ENCODE measurements around the gene CLTA.

CLTA gene

GRCh38 chr9:36258208-36258995 is 67.7 kb downstream of the CLTA start, which contains the start of gene GNE:
Gene GNE, minus strand, starts transcription at chr9:36258448. Its CDS starts 9,093 bp downstream, at chr9:36249355.
- Histone ChIP-seq H3K27ac (ENCODE audit: low read depth, low read length, poor library complexity, severe bottlenecking) (no peak within 1 kb of the TSS), H3K9me2 (ENCODE audit: low read depth, low read length) (no peaks in the 10 kb centered on the region), H3K79me2 (ENCODE audit: insufficient read depth, low read length) (no peaks in the 10 kb centered on the region), H3K27me3 (ENCODE audit: insufficient read depth, low read length) (no peaks in the 10 kb centered on the region), H3K36me3 (ENCODE audit: insufficient read depth, low read length) (no peaks in the 10 kb centered on the region), H2AFZ (ENCODE audit: low read length) (peak within 1 kb of the TSS; percentile 50; the same call in 1 of the 2 replicates), H4K20me1 (ENCODE audit: insufficient read depth, low read length) (no peaks in the 10 kb centered on the region), H3K4me3 (ENCODE audit: low read depth, low read length, poor library complexity, severe bottlenecking) (peak within 1 kb of the TSS; percentile 93), H3K9ac (ENCODE audit: low read length) (peak within 1 kb of the TSS; percentile 79), H3K4me2 (ENCODE audit: low read length) (peak within 1 kb of the TSS; percentile 82), H3K4me1 (ENCODE audit: insufficient read depth, low read length, severe bottlenecking) (peaks cover 11% of the 10 kb centered on the region), H3K9me3 (ENCODE audit: low read length) (no peaks in the 10 kb centered on the region), H3F3A (ENCODE audit: insufficient read depth, low read length) (no peaks in the 10 kb centered on the region)
- TF ChIP-seq, protein P1, sequence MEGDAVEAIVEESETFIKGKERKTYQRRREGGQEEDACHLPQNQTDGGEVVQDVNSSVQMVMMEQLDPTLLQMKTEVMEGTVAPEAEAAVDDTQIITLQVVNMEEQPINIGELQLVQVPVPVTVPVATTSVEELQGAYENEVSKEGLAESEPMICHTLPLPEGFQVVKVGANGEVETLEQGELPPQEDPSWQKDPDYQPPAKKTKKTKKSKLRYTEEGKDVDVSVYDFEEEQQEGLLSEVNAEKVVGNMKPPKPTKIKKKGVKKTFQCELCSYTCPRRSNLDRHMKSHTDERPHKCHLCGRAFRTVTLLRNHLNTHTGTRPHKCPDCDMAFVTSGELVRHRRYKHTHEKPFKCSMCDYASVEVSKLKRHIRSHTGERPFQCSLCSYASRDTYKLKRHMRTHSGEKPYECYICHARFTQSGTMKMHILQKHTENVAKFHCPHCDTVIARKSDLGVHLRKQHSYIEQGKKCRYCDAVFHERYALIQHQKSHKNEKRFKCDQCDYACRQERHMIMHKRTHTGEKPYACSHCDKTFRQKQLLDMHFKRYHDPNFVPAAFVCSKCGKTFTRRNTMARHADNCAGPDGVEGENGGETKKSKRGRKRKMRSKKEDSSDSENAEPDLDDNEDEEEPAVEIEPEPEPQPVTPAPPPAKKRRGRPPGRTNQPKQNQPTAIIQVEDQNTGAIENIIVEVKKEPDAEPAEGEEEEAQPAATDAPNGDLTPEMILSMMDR (IDR thresholded peaks at IDR 0.05; ENCODE audit: low read length), result no peak
- TF ChIP-seq EZH2 (IDR thresholded peaks at IDR 0.05; ENCODE audit: borderline replicate concordance, low read length), result no peak

DNA sequence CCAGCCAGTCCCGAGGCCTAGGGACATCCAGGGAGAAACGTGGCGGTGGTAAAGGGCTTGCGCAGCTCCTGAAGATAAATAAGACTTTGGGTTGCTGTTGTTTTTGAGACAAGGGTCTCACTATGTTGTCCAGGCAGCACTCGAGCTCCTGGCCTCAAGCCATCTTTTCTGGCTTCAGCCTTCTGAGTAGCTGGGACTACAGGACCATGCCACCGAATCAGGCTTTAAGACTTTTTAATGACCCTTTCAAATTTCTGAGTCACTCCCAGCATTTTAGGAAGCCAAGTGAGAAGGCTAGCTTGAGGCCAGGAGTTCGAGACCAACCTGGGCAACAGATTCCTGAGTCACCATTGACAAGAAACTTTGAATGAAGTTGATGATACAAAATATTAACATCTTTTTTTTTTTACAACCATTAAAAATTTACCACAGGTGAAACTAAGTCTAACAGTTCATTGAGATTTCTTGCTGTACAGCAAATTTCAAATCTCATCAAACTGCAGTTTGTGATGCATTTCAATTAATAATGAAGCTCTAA is 68.3 kb downstream of the CLTA start:
- H3K9me3 ChIP-seq (ENCODE audit: low read length), result no peaks in the 10 kb centered on the region
- H4K20me1 ChIP-seq (ENCODE audit: insufficient read depth, low read length), result no peaks in the 10 kb centered on the region
- no peaks in the 10 kb centered on the region for H3K79me2 ChIP-seq (ENCODE audit: insufficient read depth, low read length)
- H3K4me2 ChIP-seq (ENCODE audit: low read length), result peak overlapping the region; percentile 82
- no peak overlapping the region for H2AFZ ChIP-seq (ENCODE audit: low read length)
- H3K36me3 ChIP-seq (ENCODE audit: insufficient read depth, low read length), result no peaks in the 10 kb centered on the region
- no peak overlapping the region for H3K27ac ChIP-seq (ENCODE audit: low read depth, low read length, poor library complexity, severe bottlenecking)
- H3K9ac ChIP-seq (ENCODE audit: low read length), result peak overlapping the region; percentile 79; the same call in 1 of the 2 replicates
- no peaks in the 10 kb centered on the region for H3K9me2 ChIP-seq (ENCODE audit: low read depth, low read length)
- TF ChIP-seq EZH2 (IDR thresholded peaks at IDR 0.05; ENCODE audit: borderline replicate concordance, low read length), result no peak
- TF ChIP-seq, protein P1 (IDR thresholded peaks at IDR 0.05; ENCODE audit: low read length), result no peak
- peaks cover 11% of the 10 kb centered on the region for H3K4me1 ChIP-seq (ENCODE audit: insufficient read depth, low read length, severe bottlenecking)
- H3K4me3 ChIP-seq (ENCODE audit: low read depth, low read length, poor library complexity, severe bottlenecking), result peak overlapping the region; percentile 93
- no peaks in the 10 kb centered on the region for H3K27me3 ChIP-seq (ENCODE audit: insufficient read depth, low read length)
- H3F3A ChIP-seq (ENCODE audit: insufficient read depth, low read length), result no peaks in the 10 kb centered on the region

All from OCI-LY1 (cell line).